SJSA1 (cell line): ENCODE data around the gene HSD17B11. TPM values are rescaled to one million over a fixed set of nuclear protein-coding genes. Genes with fewer than 3 reads are reported as not detected.
"Not testable (repeated sequence)": the region's sequence is repeated elsewhere in the genome, so short reads cannot be mapped to it uniquely, and the experiment has no call there.

ENCODE experiments used
- DNase-seq, 2 experiments: peaks; one replicate each; pipeline ENCODE4 v3.0.0-alpha.2; 2015 to 2020; ENCODE audit warnings: low spot score in 2 of 2, low read depth in 1 of 2
- H3K27ac ChIP-seq: fragments of 250-450 bp; sonication (Bioruptor Pico); 2 replicates; pipeline ENCODE4 v1.5.1; 2020; ENCODE audit warnings: mild to moderate bottlenecking, moderate library complexity
- H3K27me3 ChIP-seq: fragments of 250-450 bp; sonication (Bioruptor Pico); replicated peaks from 2 replicates; pipeline ENCODE4 v1.5.1; 2020; ENCODE audit warnings: mild to moderate bottlenecking, moderate library complexity
- H3K36me3 ChIP-seq: fragments of 250-450 bp; sonication (Bioruptor Pico); 2 replicates; pipeline ENCODE4 v1.5.1; 2020; ENCODE audit warnings: mild to moderate bottlenecking
- H3K4me1 ChIP-seq: fragments of 250-450 bp; sonication (Bioruptor Pico); replicated peaks from 2 replicates; pipeline ENCODE4 v1.6.1; 2021; ENCODE audit warnings: mild to moderate bottlenecking
- H3K4me3 ChIP-seq: fragments of 250-450 bp; sonication (Bioruptor Pico); 2 replicates; pipeline ENCODE4 v1.5.1; 2020; ENCODE audit warnings: mild to moderate bottlenecking
- H3K9me3 ChIP-seq: fragments of 250-450 bp; sonication (Bioruptor Pico); replicated peaks from 2 replicates; pipeline ENCODE4 v1.5.1; 2020; ENCODE audit warnings: mild to moderate bottlenecking
- total RNA-seq: library from RNA; depleted of rRNA; stranded (reverse); fragments of >200 nt; shearing (Covaris generic); gene quantifications from 2 replicates; pipeline ENCODE4 v1.2.3, GENCODE V29; 2014

HSD17B11 gene
- total RNA-seq, 1 experiment from 2014 or later: 71.9 TPM

DNA sequence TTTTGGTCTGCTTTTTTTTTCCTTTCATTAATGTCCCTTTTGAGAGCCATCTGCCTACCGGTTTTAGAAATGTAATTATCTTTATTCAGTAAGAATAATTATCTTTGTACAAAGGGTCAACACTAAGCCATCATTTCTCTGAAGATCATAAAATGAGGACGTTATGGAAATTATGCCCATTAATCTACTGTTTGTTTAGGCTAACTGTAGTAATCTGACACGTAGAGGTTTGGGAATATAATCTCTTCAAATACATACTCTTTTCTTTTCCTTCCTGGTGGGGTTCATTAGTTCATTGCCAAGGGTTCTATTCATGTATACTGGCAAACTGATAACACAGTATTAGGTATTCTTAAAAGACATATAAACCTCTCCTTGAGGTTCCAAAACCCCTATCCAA lies 64.5 kb downstream of the HSD17B11 start:
- H3K36me3 ChIP-seq: no peaks in the 10 kb centered on the region
- H3K27me3 ChIP-seq: no peaks in the 10 kb centered on the region
- no peaks in the 10 kb centered on the region for H3K9me3 ChIP-seq
- no peak overlapping the region for H3K4me3 ChIP-seq
- no peak overlapping the region for H3K27ac ChIP-seq
- H3K4me1 ChIP-seq: no peaks in the 10 kb centered on the region
- DNase-seq: no peak

DNA sequence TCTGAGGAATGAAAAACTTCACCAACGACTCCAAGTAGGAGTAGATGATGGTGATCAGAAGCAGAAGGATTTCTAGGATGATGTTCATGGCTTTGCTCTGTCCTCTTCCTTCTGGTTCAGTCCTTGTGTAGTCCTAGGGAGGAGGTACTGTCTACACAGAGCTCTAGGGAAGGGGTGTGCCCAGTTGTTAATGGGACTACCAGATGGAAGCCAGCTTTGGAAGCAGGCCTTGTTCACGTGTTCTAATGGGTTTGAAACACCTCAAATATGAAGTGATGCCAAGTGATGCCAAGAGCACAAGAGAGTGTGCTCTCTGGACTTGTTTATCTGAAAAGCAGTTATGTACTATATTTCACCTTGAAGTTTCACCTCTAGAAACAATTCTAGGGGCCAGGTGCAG lies 68.2 kb downstream of the HSD17B11 start, which contains the start of gene HSD17B13:
TSS of gene HSD17B13 (minus strand) at position 129 of the 400 bp plus-strand sequence. CDS start at position 88, 41 bp downstream.
- no peak for DNase-seq
- no peak within 1 kb of the TSS for H3K4me3 ChIP-seq
- no peaks in the 10 kb centered on the region for H3K9me3 ChIP-seq
- H3K27me3 ChIP-seq: no peaks in the 10 kb centered on the region
- H3K36me3 ChIP-seq: no peaks in the 10 kb centered on the region
- H3K27ac ChIP-seq: no peak within 1 kb of the TSS
- H3K4me1 ChIP-seq: no peaks in the 10 kb centered on the region

DNA sequence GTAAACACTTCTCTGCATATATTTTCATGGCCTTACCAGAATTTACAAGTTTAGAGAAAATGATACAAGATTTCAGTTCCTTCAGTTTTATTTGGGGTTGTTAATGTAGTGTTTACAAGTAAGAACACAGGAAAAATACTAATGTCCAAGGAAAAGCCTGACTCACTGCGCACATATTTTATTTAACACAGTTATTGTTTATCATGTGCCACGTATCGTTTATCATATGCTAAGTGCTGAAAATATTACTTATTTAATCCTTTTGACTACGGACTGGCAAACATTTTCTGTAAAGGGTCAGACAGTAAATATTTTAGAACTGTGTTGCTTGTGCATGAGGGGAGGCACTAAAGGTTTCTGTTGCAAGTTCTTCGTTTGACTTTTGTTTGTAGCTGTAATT lies 69.1 kb downstream of the HSD17B11 start:
- Histone ChIP-seq H3K27ac (no peak overlapping the region), H3K4me3 (no peak overlapping the region), H3K9me3 (no peaks in the 10 kb centered on the region), H3K36me3 (no peaks in the 10 kb centered on the region), H3K27me3 (no peaks in the 10 kb centered on the region), H3K4me1 (no peaks in the 10 kb centered on the region)
- no peak for DNase-seq

DNA sequence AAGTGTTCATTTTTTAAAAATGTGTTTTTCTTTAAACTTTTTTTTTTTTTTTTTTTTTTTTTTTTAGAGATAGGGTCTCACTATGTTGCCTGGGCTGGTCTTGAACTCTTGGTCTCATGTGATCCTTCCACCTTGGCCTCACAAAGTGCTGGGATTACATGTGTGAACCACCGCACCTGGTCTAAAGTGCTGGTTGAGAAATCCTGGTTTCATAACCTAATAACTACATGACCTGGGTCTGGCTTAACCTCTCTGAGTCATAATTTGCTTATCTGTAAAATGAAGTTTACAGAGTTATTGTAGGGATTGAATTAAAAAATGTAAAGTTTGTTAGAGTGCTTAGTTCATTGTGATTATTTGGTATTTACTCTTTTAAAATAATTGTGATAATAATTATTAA lies 73.5 kb downstream of the HSD17B11 start:
- H3K9me3 ChIP-seq: no peaks in the 10 kb centered on the region
- no peaks in the 10 kb centered on the region for H3K4me1 ChIP-seq
- H3K36me3 ChIP-seq: no peaks in the 10 kb centered on the region
- no peak overlapping the region for H3K4me3 ChIP-seq
- no peak overlapping the region for H3K27ac ChIP-seq
- DNase-seq: no peak
- no peaks in the 10 kb centered on the region for H3K27me3 ChIP-seq

DNA sequence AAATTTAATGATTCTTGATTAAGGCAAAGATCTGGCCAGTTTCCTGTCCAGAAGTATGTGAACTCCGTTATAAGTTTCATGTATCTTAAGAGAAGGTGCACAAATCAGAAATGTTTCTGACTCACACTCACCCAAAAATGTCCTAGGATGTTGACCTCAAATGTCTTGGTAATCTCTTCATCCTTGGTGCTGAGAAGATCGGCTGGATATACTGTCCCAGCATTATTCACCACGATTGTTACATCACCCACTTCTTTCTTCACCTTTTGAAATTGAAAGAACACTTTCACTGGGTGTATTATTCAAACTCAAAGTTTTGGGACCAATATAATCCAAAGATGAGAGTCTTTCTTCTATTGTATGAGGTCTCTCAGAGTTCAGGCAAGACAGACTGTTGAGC lies 74.0 kb downstream of the HSD17B11 start:
- no peak overlapping the region for H3K4me3 ChIP-seq
- no peaks in the 10 kb centered on the region for H3K27me3 ChIP-seq
- no peaks in the 10 kb centered on the region for H3K4me1 ChIP-seq
- H3K36me3 ChIP-seq: no peaks in the 10 kb centered on the region
- DNase-seq: no peak
- no peak overlapping the region for H3K27ac ChIP-seq
- no peaks in the 10 kb centered on the region for H3K9me3 ChIP-seq

DNA sequence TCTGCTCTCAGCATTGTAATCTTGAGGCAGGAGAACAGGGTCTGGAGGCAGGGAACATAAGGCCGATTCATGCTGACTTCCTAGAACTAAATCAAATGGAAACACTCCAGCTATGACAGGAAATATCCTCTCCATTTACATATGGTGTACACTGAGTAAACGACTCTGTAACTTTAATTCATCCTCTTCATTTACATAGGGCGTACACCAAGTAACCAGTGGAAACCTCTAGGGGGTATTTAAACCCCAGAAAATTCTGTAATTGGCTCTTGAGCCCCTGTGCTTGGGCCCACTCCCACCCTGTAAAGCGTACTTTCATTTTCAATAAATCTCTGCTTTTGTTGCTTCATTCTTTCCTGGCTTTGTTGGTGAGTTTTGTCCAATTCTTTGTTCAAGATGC lies 76.0 kb downstream of the HSD17B11 start:
- H3K36me3 ChIP-seq, H3K9me3 ChIP-seq, DNase-seq, H3K4me1 ChIP-seq, H3K4me3 ChIP-seq, H3K27me3 ChIP-seq, H3K27ac ChIP-seq: not testable (repeated sequence)

DNA sequence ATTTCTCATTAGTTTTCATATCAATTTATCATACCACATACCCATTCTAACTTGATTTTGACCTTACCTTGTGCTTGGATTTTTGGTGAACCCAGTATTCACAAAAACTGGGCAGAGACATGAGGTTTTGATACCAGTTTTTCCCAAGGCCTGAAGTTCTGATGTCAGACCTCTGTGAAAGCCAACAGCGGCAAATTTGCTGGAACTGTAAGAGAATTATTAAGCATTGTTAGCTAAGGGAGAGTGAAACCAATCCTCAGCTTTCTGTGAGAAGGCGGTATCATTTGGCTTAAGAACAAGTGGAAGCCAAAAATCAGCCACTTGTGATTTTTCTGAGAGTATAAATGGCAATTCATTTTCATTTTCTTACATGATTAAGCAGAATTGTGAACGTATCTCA lies 77.2 kb downstream of the HSD17B11 start:
- DNase-seq: no peak
- Histone ChIP-seq H3K27ac (no peak overlapping the region), H3K27me3 (no peaks in the 10 kb centered on the region), H3K9me3 (no peaks in the 10 kb centered on the region), H3K36me3 (no peaks in the 10 kb centered on the region), H3K4me1 (no peaks in the 10 kb centered on the region), H3K4me3 (no peak overlapping the region)

DNA sequence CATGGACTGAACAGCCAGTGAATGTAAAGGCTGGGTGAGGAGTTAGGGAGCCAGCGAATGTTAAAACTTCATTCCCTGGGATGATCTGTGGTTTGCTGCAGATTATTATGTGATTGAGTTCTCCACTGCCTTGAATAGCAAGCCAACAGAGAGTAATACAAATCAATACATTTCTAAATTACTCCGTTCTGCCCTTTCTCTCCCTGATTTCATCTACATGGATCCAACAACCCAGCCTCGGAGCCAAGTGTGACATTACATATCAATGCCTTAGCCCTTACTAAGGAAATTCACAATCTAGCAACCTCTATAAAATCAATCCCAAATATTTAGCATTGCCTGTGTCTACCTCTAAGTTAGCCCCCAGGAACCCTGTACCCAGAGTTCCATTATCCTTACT lies 79.3 kb downstream of the HSD17B11 start:
- H3K9me3 ChIP-seq: no peaks in the 10 kb centered on the region

DNA sequence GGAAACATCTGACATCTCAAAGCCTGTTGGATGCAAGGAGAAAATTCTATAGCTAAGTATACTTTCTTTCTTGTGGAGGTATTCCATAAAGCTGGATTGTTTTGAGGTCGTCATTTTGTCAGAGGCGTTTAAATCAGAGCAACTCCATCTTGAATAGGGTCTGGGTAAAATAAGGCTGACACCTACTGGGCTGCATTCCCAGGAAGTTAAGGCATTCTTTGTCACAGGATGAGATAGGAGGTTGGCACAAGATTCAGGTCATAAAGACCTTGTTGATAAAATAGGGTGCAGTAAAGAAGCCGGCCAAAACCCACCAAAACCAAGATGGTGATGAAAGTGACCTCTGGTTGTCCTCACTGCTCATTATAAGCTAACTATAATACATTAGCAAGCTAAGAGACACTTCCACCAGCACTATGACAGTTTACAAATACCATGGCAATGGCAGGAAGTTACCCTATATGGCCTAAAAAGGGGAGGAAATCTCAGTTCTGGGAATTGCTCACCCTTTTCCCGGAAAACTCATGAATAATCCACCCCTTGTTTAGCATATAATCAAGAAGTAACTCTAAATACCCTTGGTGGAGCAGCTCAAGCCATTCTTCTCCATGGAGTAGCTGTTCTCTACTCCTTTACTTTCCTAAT lies 80.2 kb downstream of the HSD17B11 start:
- Histone ChIP-seq H3K27ac (no peak overlapping the region), H3K36me3 (no peaks in the 10 kb centered on the region), H3K9me3 (no peaks in the 10 kb centered on the region), H3K4me1 (no peaks in the 10 kb centered on the region), H3K4me3 (no peak overlapping the region), H3K27me3 (no peaks in the 10 kb centered on the region)
- no peak for DNase-seq

More for the DNA sequence above, 79.3 kb downstream of the HSD17B11 start:
- Histone ChIP-seq H3K27me3 (no peaks in the 10 kb centered on the region), H3K27ac (no peak overlapping the region), H3K4me3 (no peak overlapping the region), H3K36me3 (no peaks in the 10 kb centered on the region), H3K4me1 (no peaks in the 10 kb centered on the region)
- DNase-seq: no peak

DNA sequence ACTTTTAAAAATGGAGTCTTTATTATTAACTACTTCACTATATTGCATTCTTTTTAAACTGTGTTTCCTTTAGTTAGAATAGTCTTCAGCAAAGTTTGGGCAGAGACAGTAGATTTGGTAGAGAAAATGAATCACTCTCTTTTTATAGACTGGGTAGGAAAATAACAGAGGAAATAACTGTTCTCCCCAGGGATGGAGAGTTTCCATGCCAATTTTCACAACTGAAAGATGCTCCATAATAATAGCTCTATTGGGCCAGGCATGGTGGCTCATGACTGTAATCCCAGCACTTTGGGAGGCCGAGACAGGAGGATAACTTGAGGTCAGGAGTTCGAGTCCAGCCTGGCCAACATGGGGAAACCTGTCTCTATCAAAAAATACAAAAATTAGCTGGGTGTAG lies 81.4 kb downstream of the HSD17B11 start:
- no peak for DNase-seq
- Histone ChIP-seq H3K4me1 (no peaks in the 10 kb centered on the region), H3K9me3 (no peaks in the 10 kb centered on the region), H3K36me3 (no peaks in the 10 kb centered on the region), H3K27ac (no peak overlapping the region), H3K27me3 (0 out of 2 replicates have a peak, but pooled peaks cover 3% of the 10 kb centered on the region), H3K4me3 (no peak overlapping the region)

DNA sequence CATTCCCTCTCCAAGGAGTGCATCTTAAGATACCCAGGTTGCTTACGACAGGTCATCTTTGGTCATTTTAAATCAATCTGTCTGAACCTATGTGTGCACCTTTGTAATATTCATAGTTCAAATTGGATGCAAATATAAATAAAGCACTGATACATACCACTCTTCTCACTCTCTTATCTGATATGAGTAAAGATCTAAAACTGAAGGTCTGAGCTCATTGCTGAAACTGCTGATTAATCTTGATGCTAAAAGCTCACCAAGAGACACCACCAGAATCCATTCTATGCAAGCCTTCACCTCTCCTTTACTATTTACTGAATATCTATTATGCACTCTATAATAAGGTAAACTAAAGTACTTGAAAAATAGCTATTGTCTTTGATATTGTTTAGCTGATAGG lies 84.9 kb downstream of the HSD17B11 start:
- H3K27me3 ChIP-seq: 0 out of 2 replicates have a peak, but pooled peaks cover 3% of the 10 kb centered on the region
- H3K36me3 ChIP-seq: no peaks in the 10 kb centered on the region
- H3K9me3 ChIP-seq: no peaks in the 10 kb centered on the region
- no peak overlapping the region for H3K4me3 ChIP-seq
- H3K4me1 ChIP-seq: no peaks in the 10 kb centered on the region
- no peak for DNase-seq
- no peak overlapping the region for H3K27ac ChIP-seq

DNA sequence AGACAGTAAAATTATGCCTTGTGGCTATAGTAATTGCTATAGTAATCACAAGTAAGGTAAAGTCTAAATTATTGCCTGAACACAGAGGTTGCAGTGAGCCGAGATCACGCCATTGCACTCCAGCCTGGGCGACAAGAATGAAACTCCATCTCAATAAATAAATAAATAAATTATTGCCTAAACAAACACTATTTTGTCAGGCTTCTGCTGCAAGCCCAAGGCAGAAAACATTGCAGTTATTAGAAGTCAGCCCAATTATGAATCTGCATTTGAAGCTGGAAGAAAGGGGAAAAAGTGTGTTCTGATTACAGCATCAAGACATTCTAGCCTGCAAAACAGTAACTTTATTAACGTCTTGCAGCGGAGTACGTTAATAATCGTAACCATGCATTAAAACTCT lies 85.4 kb downstream of the HSD17B11 start:
- Histone ChIP-seq H3K36me3 (no peaks in the 10 kb centered on the region), H3K27ac (no peak overlapping the region), H3K4me3 (no peak overlapping the region), H3K27me3 (0 out of 2 replicates have a peak, but pooled peaks cover 3% of the 10 kb centered on the region), H3K4me1 (no peaks in the 10 kb centered on the region), H3K9me3 (no peaks in the 10 kb centered on the region)
- no peak for DNase-seq

DNA sequence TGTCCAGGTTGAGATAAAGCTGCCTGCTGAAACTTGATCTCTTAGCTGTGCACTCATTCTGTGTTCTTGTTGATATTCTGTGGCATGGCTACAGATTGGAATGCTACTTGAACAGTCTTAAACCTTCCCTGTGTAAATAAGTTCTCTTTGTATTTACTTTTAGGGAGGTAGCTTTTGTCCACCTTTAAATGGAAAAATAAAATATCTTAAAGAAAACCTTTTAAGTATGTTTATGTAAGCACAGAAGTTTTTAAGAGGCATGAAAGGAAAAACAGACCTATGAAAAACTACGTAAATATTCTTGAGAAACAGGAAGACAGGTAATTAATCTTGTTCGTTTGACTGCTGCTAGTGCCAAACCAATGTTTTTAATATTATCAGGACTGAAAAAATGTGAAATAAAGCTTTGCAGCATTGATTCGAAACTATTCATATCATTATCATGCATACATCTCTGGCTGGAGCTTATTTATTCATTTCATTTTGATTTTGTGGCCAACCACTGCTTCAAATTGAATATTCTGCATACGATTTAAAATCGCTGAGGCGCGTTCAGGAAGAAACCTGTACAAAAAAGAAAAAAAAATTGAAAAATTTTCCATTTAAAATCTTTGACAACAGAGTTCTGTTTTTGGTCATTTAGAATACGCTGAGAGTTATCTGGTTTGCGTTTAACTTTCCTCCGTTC lies 86.1 kb downstream of the HSD17B11 start:
- H3K9me3 ChIP-seq: no peaks in the 10 kb centered on the region
- DNase-seq: no peak
- H3K27me3 ChIP-seq: 0 out of 2 replicates have a peak, but pooled peaks cover 3% of the 10 kb centered on the region
- no peak overlapping the region for H3K4me3 ChIP-seq
- H3K4me1 ChIP-seq: no peaks in the 10 kb centered on the region
- H3K27ac ChIP-seq: no peak overlapping the region
- no peaks in the 10 kb centered on the region for H3K36me3 ChIP-seq

DNA sequence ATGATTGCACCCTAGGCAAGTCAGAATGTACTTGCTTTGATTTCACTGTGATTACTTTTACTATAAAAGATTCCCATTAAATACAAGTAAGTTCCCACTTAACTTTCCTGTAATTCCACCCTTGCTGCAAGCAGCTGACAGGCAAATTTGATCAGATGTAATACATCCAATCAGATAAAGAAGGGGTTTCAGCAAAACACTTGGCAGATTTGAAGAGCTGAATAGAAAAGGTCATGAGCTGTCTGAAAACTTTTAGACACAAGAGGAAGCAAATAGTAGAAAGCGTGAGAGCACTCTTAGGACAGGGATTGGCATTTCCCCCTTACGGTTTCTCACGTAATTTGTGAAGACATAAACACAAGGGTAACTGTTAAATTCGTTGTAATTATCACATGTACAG lies 91.1 kb downstream of the HSD17B11 start:
- no peaks in the 10 kb centered on the region for H3K4me1 ChIP-seq
- H3K4me3 ChIP-seq: no peak overlapping the region
- H3K27ac ChIP-seq: no peak overlapping the region
- H3K36me3 ChIP-seq: no peaks in the 10 kb centered on the region
- H3K9me3 ChIP-seq: no peaks in the 10 kb centered on the region
- 0 out of 2 replicates have a peak, but pooled peaks cover 3% of the 10 kb centered on the region for H3K27me3 ChIP-seq
- DNase-seq: no peak
